Sigmoid colon (tissue), 3 donors: ENCODE results near the gene C1R.
"Not testable (repeated sequence)": the region's sequence is repeated elsewhere in the genome, so short reads cannot be mapped to it uniquely, and the experiment has no call there.

Experiments
- POLR2A ChIP-seq, 2 donors: fragments of 450-650 bp; IDR thresholded peaks; one replicate each; pipeline ENCODE4 v1.6.1; 2016; ENCODE audit warnings: antibody characterized with exemption in 2 of 2, mild to moderate bottlenecking in 2 of 2, moderate library complexity in 2 of 2
- TF ChIP-seq, protein P1 (sequence below), 4 experiments: fragments of 450-650 bp in 3 of 4; fragments of 200-600 bp in 1 of 4; IDR thresholded peaks; one replicate each; pipeline ENCODE4 v1.5.1; 2016 to 2019; ENCODE audit warnings: antibody characterized with exemption in 4 of 4, mild to moderate bottlenecking in 3 of 4, moderate library complexity in 2 of 4

DNA sequence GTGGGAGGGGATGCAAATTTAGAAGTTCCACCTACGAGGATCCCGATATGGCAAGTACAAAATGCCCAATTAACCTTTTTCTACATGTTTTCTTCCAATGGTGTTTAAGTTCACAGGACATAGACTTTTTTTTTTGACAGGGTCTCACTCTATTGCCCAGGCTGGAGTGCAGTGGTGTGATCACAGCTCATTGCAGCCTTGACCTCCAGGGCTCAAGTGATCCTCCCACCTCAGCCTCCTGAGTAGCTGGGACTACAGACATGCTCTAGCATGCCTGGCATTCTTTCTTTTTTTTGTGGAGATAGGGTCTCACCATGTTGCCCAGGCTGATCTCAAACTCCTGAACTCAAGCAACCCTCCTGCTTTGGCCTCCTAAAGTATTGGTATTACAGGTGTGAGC is 36.5 kb downstream of the C1R start:
- TF ChIP-seq POLR2A (IDR thresholded peaks at IDR 0.05), result not testable (repeated sequence)
- TF ChIP-seq, protein P1, sequence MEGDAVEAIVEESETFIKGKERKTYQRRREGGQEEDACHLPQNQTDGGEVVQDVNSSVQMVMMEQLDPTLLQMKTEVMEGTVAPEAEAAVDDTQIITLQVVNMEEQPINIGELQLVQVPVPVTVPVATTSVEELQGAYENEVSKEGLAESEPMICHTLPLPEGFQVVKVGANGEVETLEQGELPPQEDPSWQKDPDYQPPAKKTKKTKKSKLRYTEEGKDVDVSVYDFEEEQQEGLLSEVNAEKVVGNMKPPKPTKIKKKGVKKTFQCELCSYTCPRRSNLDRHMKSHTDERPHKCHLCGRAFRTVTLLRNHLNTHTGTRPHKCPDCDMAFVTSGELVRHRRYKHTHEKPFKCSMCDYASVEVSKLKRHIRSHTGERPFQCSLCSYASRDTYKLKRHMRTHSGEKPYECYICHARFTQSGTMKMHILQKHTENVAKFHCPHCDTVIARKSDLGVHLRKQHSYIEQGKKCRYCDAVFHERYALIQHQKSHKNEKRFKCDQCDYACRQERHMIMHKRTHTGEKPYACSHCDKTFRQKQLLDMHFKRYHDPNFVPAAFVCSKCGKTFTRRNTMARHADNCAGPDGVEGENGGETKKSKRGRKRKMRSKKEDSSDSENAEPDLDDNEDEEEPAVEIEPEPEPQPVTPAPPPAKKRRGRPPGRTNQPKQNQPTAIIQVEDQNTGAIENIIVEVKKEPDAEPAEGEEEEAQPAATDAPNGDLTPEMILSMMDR (IDR thresholded peaks at IDR 0.05), result not testable (repeated sequence)
